Fibroblast of gingiva (primary cell): Measurements from ENCODE around the gene H6PD.

Source experiments
- DNase-seq: peaks from one replicate; pipeline ENCODE4 v3.0.0-alpha.2; 2011; ENCODE audit warnings: low read depth

The H6PD gene

GRCh38 chr1:9319208-9319788 is 84.7 kb downstream of the H6PD start:
- no peak for DNase-seq

GRCh38 chr1:9319789-9320519 is 85.4 kb downstream of the H6PD start:
- no peak for DNase-seq
